CD14-positive monocyte (primary cell): ENCODE data around the gene ASAP3. TPM values are rescaled to one million over a fixed set of nuclear protein-coding genes. Genes with fewer than 3 reads are reported as not detected.

Experiments
- DNase-seq, 3 donors: peaks; one replicate each; pipeline ENCODE4 v3.0.0-alpha.2; 2011 to 2022
- H2AFZ ChIP-seq: 2 replicates; pipeline ENCODE4 v1.6.0; 2012; ENCODE audit warnings: mild to moderate bottlenecking, low read depth, low read length, inconsistent platforms; ENCODE audit not compliant: insufficient read depth, poor library complexity, severe bottlenecking
- H3K27ac ChIP-seq, 2 donors: 1 replicate in 1 of 2; 2 replicates in 1 of 2; pipeline ENCODE4 v1.5.1; 2012 to 2013; ENCODE audit warnings: low read length in 2 of 2, control low read depth in 1 of 2, inconsistent platforms in 1 of 2, low read depth in 1 of 2, mild to moderate bottlenecking in 1 of 2
- H3K27me3 ChIP-seq, 2 donors: one replicate each; pipeline versions ENCODE4 v1.6.0 to v1.6.1; 2011 to 2013; ENCODE audit warnings: low read length in 2 of 2; ENCODE audit not compliant: control insufficient read depth in 2 of 2, insufficient read depth in 2 of 2
- H3K36me3 ChIP-seq, 2 donors: replicated peaks in 1 of 2; 1 replicate in 1 of 2; 2 replicates in 1 of 2; pipeline versions ENCODE4 v1.5.1 to v1.6.1; 2012 to 2013; ENCODE audit warnings: low read length in 2 of 2, control low read depth in 1 of 2, inconsistent platforms in 1 of 2, mild to moderate bottlenecking in 1 of 2; ENCODE audit not compliant: insufficient read depth in 2 of 2, control insufficient read depth in 1 of 2
- H3K4me1 ChIP-seq, 2 donors: 1 replicate in 1 of 2; 2 replicates in 1 of 2; pipeline versions ENCODE4 v1.5.1 to v1.6.1; 2012 to 2013; ENCODE audit warnings: low read length in 2 of 2, control low read depth in 1 of 2, inconsistent platforms in 1 of 2, mild to moderate bottlenecking in 1 of 2, moderate library complexity in 1 of 2; ENCODE audit not compliant: insufficient read depth in 2 of 2, control insufficient read depth in 1 of 2
- H3K4me2 ChIP-seq: replicated peaks from 2 replicates; pipeline ENCODE3; 2012; ENCODE audit warnings: low read length, moderate library complexity, mild to moderate bottlenecking; ENCODE audit not compliant: poor library complexity, severe bottlenecking; ENCODE audit errors: extremely low read depth
- H3K4me3 ChIP-seq, 3 experiments: fragments of 200-600 bp in 1 of 3; sonication (generic) in 1 of 3; replicated peaks in 1 of 3; 1 replicate in 2 of 3; 2 replicates in 1 of 3; pipeline ENCODE4 v1.5.1; 2011 to 2013; ENCODE audit warnings: low read length in 3 of 3, mild to moderate bottlenecking in 3 of 3, control low read depth in 2 of 3, low read depth in 2 of 3, inconsistent platforms in 1 of 3, moderate library complexity in 1 of 3
- H3K79me2 ChIP-seq: 2 replicates; pipeline ENCODE4 v1.6.0; 2012; ENCODE audit warnings: mild to moderate bottlenecking, control low read depth, inconsistent platforms, low read length, moderate library complexity; ENCODE audit not compliant: insufficient read depth
- H3K9ac ChIP-seq: 2 replicates; pipeline ENCODE4 v1.6.0; 2017; ENCODE audit warnings: low read length, mild to moderate bottlenecking; ENCODE audit not compliant: insufficient read depth, poor library complexity, severe bottlenecking
- H3K9me3 ChIP-seq, 2 donors: replicated peaks in 1 of 2; 1 replicate in 1 of 2; 2 replicates in 1 of 2; pipeline versions ENCODE4 v1.5.1 to v1.6.1; 2012 to 2013; ENCODE audit warnings: low read length in 2 of 2, control low read depth in 1 of 2; ENCODE audit not compliant: control insufficient read depth in 1 of 2, insufficient read depth in 1 of 2
- H4K20me1 ChIP-seq: 2 replicates; pipeline ENCODE4 v1.6.0; 2012; ENCODE audit warnings: mild to moderate bottlenecking, low read length, control low read depth, moderate library complexity; ENCODE audit not compliant: insufficient read depth
- H3K27ac Mint-ChIP-seq, 7 donors: one replicate each; pipeline ENCODE4 v1.8.0; 2020; ENCODE audit warnings: mild to moderate bottlenecking in 7 of 7, mixed read lengths in 7 of 7, moderate library complexity in 6 of 7, inconsistent platforms in 2 of 7
- H3K27me3 Mint-ChIP-seq, 3 donors: one replicate each; pipeline ENCODE4 v1.8.0; 2021 to 2022; ENCODE audit warnings: low read depth in 3 of 3, mild to moderate bottlenecking in 3 of 3, mixed read lengths in 3 of 3, moderate library complexity in 3 of 3, inconsistent platforms in 1 of 3
- H3K36me3 Mint-ChIP-seq, 2 donors: one replicate each; pipeline ENCODE4 v1.8.0; 2020; ENCODE audit warnings: mixed read lengths in 2 of 2, inconsistent platforms in 1 of 2, mild to moderate bottlenecking in 1 of 2
- H3K4me1 Mint-ChIP-seq: one replicate; pipeline ENCODE4 v1.8.0; 2020; ENCODE audit warnings: mild to moderate bottlenecking, mixed read lengths
- H3K4me3 Mint-ChIP-seq, 2 donors: one replicate each; pipeline ENCODE4 v1.8.0; 2020; ENCODE audit warnings: mild to moderate bottlenecking in 2 of 2, mixed read lengths in 2 of 2, moderate library complexity in 1 of 2
- H3K9me3 Mint-ChIP-seq, 7 donors: one replicate each; pipeline ENCODE4 v1.8.0; 2020 to 2022; ENCODE audit warnings: mixed read lengths in 7 of 7, mild to moderate bottlenecking in 6 of 7, moderate library complexity in 6 of 7, inconsistent platforms in 2 of 7
- CTCF ChIP-seq: fragments of 200-600 bp; IDR thresholded peaks from one replicate; pipeline ENCODE4 v1.8.0; 2022; ENCODE audit warnings: antibody characterized with exemption, mild to moderate bottlenecking
- WGBS: methylation state at CpG from one replicate; pipeline ENCODE4 v1.1.5; 2013; ENCODE audit warnings: missing lambda C conversion rate; ENCODE audit not compliant: insufficient coverage; 5-methylcytosine and 5-hydroxymethylcytosine counted together
- intact Hi-C, 2 donors: fragments of 100-400 bp; cut with micrococcal nuclease; formaldehyde crosslinking; loops; one replicate each; pipeline versions ENCODE4 v1.15.0 to v1.15.1; 2023
- polyA plus RNA-seq, 3 donors: library from polyadenylated mRNA; depleted of rRNA in 1 of 3; unstranded in 2 of 3; stranded (reverse) in 1 of 3; fragments of 300-500 nt in 2 of 3; fragments of >200 nt in 1 of 3; fragmentation: Illumina TruSeq in 2 of 3; gene quantifications; 1 replicate in 2 of 3; 2 replicates in 1 of 3; pipeline ENCODE4 v1.2.3, GENCODE V29; 2012 to 2021

The ASAP3 gene
- polyA plus RNA-seq, 3 donors, result 0.27 to 1.1 TPM; not detected in 1

- 100% methylated on average over 1 of the region's 2 CpGs for WGBS
- H3K27ac Mint-ChIP-seq, result no peak overlapping the region
Measured at GRCh38 chr1:23462766-23463165, 21.2 kb downstream of the ASAP3 start.

GRCh38 chr1:23461050-23461449, 22.9 kb downstream of the ASAP3 start:
- H3K4me3 Mint-ChIP-seq, result no peak overlapping the region
- H3K4me3 ChIP-seq, result no peak overlapping the region
- H3K27me3 ChIP-seq, result peaks cover 0 to 6% of the 10 kb centered on the region in 2 donors
- H3K4me1 ChIP-seq, result no peaks in the 10 kb centered on the region
- no peaks in the 10 kb centered on the region for H3K9me3 ChIP-seq
- no peaks in the 10 kb centered on the region for H4K20me1 ChIP-seq
- no peaks in the 10 kb centered on the region for H3K9me3 Mint-ChIP-seq
- DNase-seq, result no peak
- H3K27ac Mint-ChIP-seq, result no peak overlapping the region
- intact Hi-C loops, result no loop called here
- H3K27ac ChIP-seq, result no peak overlapping the region
- no peak for TF ChIP-seq CTCF
- H3K36me3 ChIP-seq, result no peaks in the 10 kb centered on the region
- 100% methylated on average over 2 of the region's 3 CpGs for WGBS
- no peak overlapping the region for H2AFZ ChIP-seq
- peaks cover 7 to 15% (median 13%) of the 10 kb centered on the region in 3 donors for H3K27me3 Mint-ChIP-seq
- H3K4me1 Mint-ChIP-seq, result no peaks in the 10 kb centered on the region
- no peaks in the 10 kb centered on the region for H3K36me3 Mint-ChIP-seq
- no peaks in the 10 kb centered on the region for H3K79me2 ChIP-seq
- H3K4me2 ChIP-seq, result no peak overlapping the region
- H3K9ac ChIP-seq, result no peak overlapping the region

More at GRCh38 chr1:23462766-23463165, 21.2 kb downstream of the ASAP3 start:
- no peak overlapping the region for H3K4me3 Mint-ChIP-seq
- intact Hi-C loops, result no loop called here
- H3K9me3 Mint-ChIP-seq, result no peaks in the 10 kb centered on the region
- Histone ChIP-seq H3K9ac (no peak overlapping the region), H3K27ac (no peak overlapping the region), H3K27me3 (peaks cover 0 to 6% of the 10 kb centered on the region in 2 donors), H3K36me3 (no peaks in the 10 kb centered on the region), H4K20me1 (no peaks in the 10 kb centered on the region), H3K4me3 (no peak overlapping the region), H3K79me2 (no peaks in the 10 kb centered on the region), H3K4me2 (no peak overlapping the region), H2AFZ (no peak overlapping the region), H3K4me1 (no peaks in the 10 kb centered on the region), H3K9me3 (no peaks in the 10 kb centered on the region)
- TF ChIP-seq CTCF, result no peak
- peaks cover 7 to 16% (median 13%) of the 10 kb centered on the region in 3 donors for H3K27me3 Mint-ChIP-seq
- no peaks in the 10 kb centered on the region for H3K4me1 Mint-ChIP-seq
- H3K36me3 Mint-ChIP-seq, result no peaks in the 10 kb centered on the region
- DNase-seq, result no peak
